Natural killer cell (primary cell): ENCODE results near the gene SOBP. TPM values are rescaled to one million over a fixed set of nuclear protein-coding genes. Genes with fewer than 3 reads are reported as not detected.

Experiments
- ATAC-seq, 3 donors: fragments of 150-1000 bp in 2 of 3; fragments of 200-7000 bp in 1 of 3; cut with Tn5 transposase; 1 replicate in 1 of 3; 2 replicates in 2 of 3; pipeline ENCODE4 v1.10.0; 2021; ENCODE audit warnings: mild to moderate bottlenecking in 2 of 3, moderate library complexity in 2 of 3
- DNase-seq, 2 donors: peaks; one replicate each; pipeline versions ENCODE4 v3.0.0 to v3.0.0-alpha.2; 2013 to 2021; ENCODE audit warnings: mixed read lengths in 1 of 2
- H3K27ac ChIP-seq: one replicate; pipeline ENCODE4 v1.5.1; 2013; ENCODE audit warnings: mild to moderate bottlenecking, low read length
- H3K27me3 ChIP-seq: one replicate; pipeline ENCODE4 v1.6.1; 2013; ENCODE audit warnings: low read length; ENCODE audit not compliant: control insufficient read depth, insufficient read depth
- H3K36me3 ChIP-seq: one replicate; pipeline ENCODE4 v1.6.1; 2013; ENCODE audit warnings: low read length; ENCODE audit not compliant: control insufficient read depth, insufficient read depth
- H3K4me1 ChIP-seq: one replicate; pipeline ENCODE4 v1.6.1; 2013; ENCODE audit warnings: low read length; ENCODE audit not compliant: control insufficient read depth, insufficient read depth
- H3K4me3 ChIP-seq: one replicate; pipeline ENCODE4 v1.5.1; 2013; ENCODE audit warnings: low read length
- H3K9me3 ChIP-seq: one replicate; pipeline ENCODE4 v1.6.1; 2013; ENCODE audit warnings: low read length; ENCODE audit not compliant: control insufficient read depth, insufficient read depth
- H3K27ac Mint-ChIP-seq, 2 donors: one replicate each; pipeline ENCODE4 v1.8.0; 2022; ENCODE audit warnings: mild to moderate bottlenecking in 2 of 2, mixed read lengths in 2 of 2, moderate library complexity in 1 of 2
- H3K27me3 Mint-ChIP-seq, 2 donors: one replicate each; pipeline ENCODE4 v1.8.0; 2022; ENCODE audit warnings: low read depth in 2 of 2, mixed read lengths in 2 of 2
- H3K36me3 Mint-ChIP-seq: one replicate; pipeline ENCODE4 v1.8.0; 2022; ENCODE audit warnings: mixed read lengths
- H3K4me1 Mint-ChIP-seq, 2 donors: one replicate each; pipeline ENCODE4 v1.8.0; 2022; ENCODE audit warnings: mixed read lengths in 2 of 2
- H3K4me3 Mint-ChIP-seq: one replicate; pipeline ENCODE4 v1.8.0; 2022; ENCODE audit warnings: mild to moderate bottlenecking, moderate library complexity, mixed read lengths
- H3K9me3 Mint-ChIP-seq, 2 donors: one replicate each; pipeline ENCODE4 v1.8.0; 2022; ENCODE audit warnings: mixed read lengths in 2 of 2
- WGBS: methylation state at CpG from one replicate; pipeline ENCODE4 v1.1.7; 2013; ENCODE audit warnings: missing lambda C conversion rate; ENCODE audit not compliant: insufficient coverage; 5-methylcytosine and 5-hydroxymethylcytosine counted together
- intact Hi-C: fragments of 100-400 bp; cut with micrococcal nuclease; formaldehyde crosslinking; loops from one replicate; pipeline ENCODE4 v1.14.2; 2022
- total RNA-seq, 4 donors: library from RNA; stranded (reverse); fragments of 120-200 nt in 1 of 4; gene quantifications; one replicate each; pipeline versions ENCODE4 v1.2.3 to v1.2.4, GENCODE V29; 2013 to 2022
- TF ChIP-seq, protein P1 (sequence below): fragments of 200-600 bp; IDR thresholded peaks from one replicate; pipeline ENCODE4 v1.8.0; 2022; ENCODE audit warnings: antibody characterized with exemption

SOBP gene
- total RNA-seq, 3 donors from 2014 or later (not counting 1 experiment from before 2014, with no cell fraction given), result 0.16 TPM; not detected in 1

DNA sequence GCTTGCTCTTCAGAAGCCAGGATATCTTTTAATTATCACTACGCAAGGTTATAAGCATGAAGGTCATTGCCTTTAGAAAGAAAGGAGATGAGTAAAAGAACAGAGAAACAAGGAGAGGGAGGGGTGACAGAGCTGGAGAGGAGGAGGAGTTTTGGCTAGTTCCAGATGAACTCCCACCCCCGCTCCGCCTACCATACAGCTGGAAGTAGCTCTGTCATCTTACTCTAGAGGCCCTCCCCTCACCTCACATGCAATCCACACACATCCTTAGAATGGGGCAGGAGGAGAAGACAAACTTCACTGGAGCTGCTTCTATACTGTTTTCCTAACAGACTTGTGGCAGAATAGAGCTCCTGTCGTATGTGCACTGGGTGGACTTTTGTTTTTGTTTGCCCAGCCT is 189.5 kb downstream of the SOBP start:
- Histone ChIP-seq H3K27me3 (no peaks in the 10 kb centered on the region), H3K27ac (no peak overlapping the region), H3K4me3 (no peak overlapping the region), H3K4me1 (peaks cover 8% of the 10 kb centered on the region), H3K36me3 (no peaks in the 10 kb centered on the region), H3K9me3 (no peaks in the 10 kb centered on the region)
- Mint-ChIP-seq H3K4me1 (peaks cover 7 to 8% of the 10 kb centered on the region in 2 donors), H3K36me3 (no peaks in the 10 kb centered on the region), H3K27ac (no peak overlapping the region), H3K27me3 (peaks cover 0 to 20% of the 10 kb centered on the region in 2 donors), H3K9me3 (no peaks in the 10 kb centered on the region), H3K4me3 (no peak overlapping the region)
- no peak for ATAC-seq
- WGBS, result 87% methylated on average over 4 of the region's 4 CpGs
- TF ChIP-seq, protein P1, sequence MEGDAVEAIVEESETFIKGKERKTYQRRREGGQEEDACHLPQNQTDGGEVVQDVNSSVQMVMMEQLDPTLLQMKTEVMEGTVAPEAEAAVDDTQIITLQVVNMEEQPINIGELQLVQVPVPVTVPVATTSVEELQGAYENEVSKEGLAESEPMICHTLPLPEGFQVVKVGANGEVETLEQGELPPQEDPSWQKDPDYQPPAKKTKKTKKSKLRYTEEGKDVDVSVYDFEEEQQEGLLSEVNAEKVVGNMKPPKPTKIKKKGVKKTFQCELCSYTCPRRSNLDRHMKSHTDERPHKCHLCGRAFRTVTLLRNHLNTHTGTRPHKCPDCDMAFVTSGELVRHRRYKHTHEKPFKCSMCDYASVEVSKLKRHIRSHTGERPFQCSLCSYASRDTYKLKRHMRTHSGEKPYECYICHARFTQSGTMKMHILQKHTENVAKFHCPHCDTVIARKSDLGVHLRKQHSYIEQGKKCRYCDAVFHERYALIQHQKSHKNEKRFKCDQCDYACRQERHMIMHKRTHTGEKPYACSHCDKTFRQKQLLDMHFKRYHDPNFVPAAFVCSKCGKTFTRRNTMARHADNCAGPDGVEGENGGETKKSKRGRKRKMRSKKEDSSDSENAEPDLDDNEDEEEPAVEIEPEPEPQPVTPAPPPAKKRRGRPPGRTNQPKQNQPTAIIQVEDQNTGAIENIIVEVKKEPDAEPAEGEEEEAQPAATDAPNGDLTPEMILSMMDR, result no peak
- no peak for DNase-seq
- intact Hi-C loops, result no loop called here

DNA sequence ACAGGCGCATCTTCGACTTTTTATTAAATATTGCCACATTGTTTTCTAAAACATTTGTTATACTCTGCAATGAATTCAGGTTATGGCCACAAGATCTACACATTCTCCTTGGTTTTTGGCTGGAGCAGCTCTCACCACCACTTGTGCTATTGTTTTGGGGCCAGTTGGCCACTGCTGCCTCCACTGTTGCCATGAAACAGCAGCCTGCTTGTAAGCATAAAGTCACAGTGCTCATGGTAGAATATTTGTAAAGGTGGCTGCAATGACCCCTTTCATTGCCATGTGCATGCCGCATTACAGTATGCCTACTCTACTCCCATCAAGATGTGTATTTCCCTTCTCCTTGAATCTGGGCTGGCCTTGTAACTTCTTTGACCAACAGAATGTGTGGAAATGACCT is 192.8 kb downstream of the SOBP start:
- WGBS, result 95% methylated on average over 3 of the region's 3 CpGs
- Mint-ChIP-seq H3K9me3 (no peaks in the 10 kb centered on the region), H3K4me1 (no peaks in the 10 kb centered on the region), H3K27ac (no peak overlapping the region), H3K4me3 (no peak overlapping the region), H3K36me3 (no peaks in the 10 kb centered on the region), H3K27me3 (peaks cover 0 to 20% of the 10 kb centered on the region in 2 donors)
- DNase-seq (no peak), ATAC-seq (no peak)
- no peaks in the 10 kb centered on the region for H3K36me3 ChIP-seq
- intact Hi-C loops, result no loop called here
- no peaks in the 10 kb centered on the region for H3K27me3 ChIP-seq
- no peaks in the 10 kb centered on the region for H3K9me3 ChIP-seq
- no peaks in the 10 kb centered on the region for H3K4me1 ChIP-seq
- H3K4me3 ChIP-seq, result no peak overlapping the region
- TF ChIP-seq, protein P1, result no peak
- H3K27ac ChIP-seq, result no peak overlapping the region

DNA sequence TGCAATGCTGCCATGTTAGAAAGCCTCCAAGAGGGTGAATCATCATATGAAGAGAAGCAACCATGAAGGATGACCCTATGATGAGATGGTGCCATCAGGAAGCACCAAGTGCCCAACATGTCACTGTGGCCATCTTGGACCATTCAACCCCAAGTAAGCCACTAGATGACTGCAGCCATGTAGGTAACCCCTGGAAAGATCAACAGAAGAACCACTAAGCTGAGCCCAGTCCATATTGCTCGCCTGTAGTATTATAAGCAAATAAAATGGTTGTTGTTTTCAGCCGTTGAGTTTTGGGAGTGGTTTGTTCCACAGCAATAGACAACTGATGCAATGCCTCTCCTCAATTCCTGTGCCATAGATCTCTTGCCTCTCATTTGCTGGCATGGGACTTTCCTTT is 193.3 kb downstream of the SOBP start:
- Histone ChIP-seq H3K4me3 (no peak overlapping the region), H3K36me3 (no peaks in the 10 kb centered on the region), H3K27ac (no peak overlapping the region), H3K9me3 (no peaks in the 10 kb centered on the region), H3K4me1 (no peaks in the 10 kb centered on the region), H3K27me3 (no peaks in the 10 kb centered on the region)
- Mint-ChIP-seq H3K27ac (no peak overlapping the region), H3K4me3 (no peak overlapping the region), H3K36me3 (no peaks in the 10 kb centered on the region), H3K4me1 (no peaks in the 10 kb centered on the region), H3K9me3 (no peaks in the 10 kb centered on the region), H3K27me3 (peaks cover 0 to 20% of the 10 kb centered on the region in 2 donors)
- TF ChIP-seq, protein P1, result no peak
- DNase-seq (no peak), ATAC-seq (no peak)
- intact Hi-C loops, result no loop called here
- 91% methylated on average over 2 of the region's 2 CpGs for WGBS

DNA sequence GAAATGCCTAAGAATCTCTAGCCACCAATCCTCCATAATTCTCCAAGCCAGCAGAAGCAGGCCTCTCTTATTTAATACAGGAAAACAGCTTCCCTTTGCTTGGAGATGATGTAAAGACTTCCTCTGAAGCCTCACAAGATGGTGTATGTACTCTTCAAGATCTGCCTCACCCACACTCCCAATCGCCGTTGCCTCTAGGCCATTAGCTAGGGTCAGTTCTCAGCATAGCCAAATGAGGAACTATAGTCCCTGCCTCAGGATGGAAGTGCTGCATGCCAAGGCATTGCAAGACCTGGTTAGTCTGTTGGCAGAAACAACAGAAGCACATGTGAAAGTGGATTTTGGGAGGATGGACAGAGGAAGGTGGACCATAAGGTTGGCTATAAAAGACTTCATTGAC is 195.1 kb downstream of the SOBP start:
- intact Hi-C loops, result no loop called here
- Mint-ChIP-seq H3K36me3 (no peaks in the 10 kb centered on the region), H3K4me1 (peaks cover 0 to 5% of the 10 kb centered on the region in 2 donors), H3K4me3 (no peak overlapping the region), H3K27ac (no peak overlapping the region), H3K27me3 (peaks cover 0 to 16% of the 10 kb centered on the region in 2 donors), H3K9me3 (no peaks in the 10 kb centered on the region)
- Histone ChIP-seq H3K27me3 (no peaks in the 10 kb centered on the region), H3K4me3 (no peak overlapping the region), H3K9me3 (no peaks in the 10 kb centered on the region), H3K27ac (no peak overlapping the region), H3K4me1 (no peaks in the 10 kb centered on the region), H3K36me3 (no peaks in the 10 kb centered on the region)
- TF ChIP-seq, protein P1, result no peak
- no peak for DNase-seq
- no peak for ATAC-seq
- 93% methylated on average over 2 of the region's 2 CpGs for WGBS
